ENCODE measurements around the gene CCM2.

- TF ChIP-seq CTCF (IDR thresholded peaks at IDR 0.05) (no peak), POLR2A (IDR thresholded peaks at IDR 0.05) (no peak), POLR2AphosphoS5 (IDR thresholded peaks at IDR 0.05) (no peak)
Observed at GRCh38 chr7:45044338-45044737, 44.3 kb downstream of the CCM2 start.
